Thyroid gland (tissue), 4 donors: ENCODE results near the gene PLXND1.

ENCODE experiments used
- POLR2A ChIP-seq, 2 donors: fragments of 450-650 bp; IDR thresholded peaks; one replicate each; pipeline ENCODE4 v1.6.1; 2017; ENCODE audit warnings: antibody characterized with exemption in 2 of 2, mild to moderate bottlenecking in 2 of 2, moderate library complexity in 1 of 2
- TF ChIP-seq, protein P1 (sequence below), 6 experiments: fragments of 200-600 bp in 3 of 6; fragments of 450-650 bp in 3 of 6; sonication (generic) in 3 of 6; IDR thresholded peaks; one replicate each; pipeline ENCODE4 v1.5.1; 2016 to 2019; ENCODE audit warnings: antibody characterized with exemption in 6 of 6, mild to moderate bottlenecking in 2 of 6, inconsistent platforms in 1 of 6, moderate library complexity in 1 of 6

DNA sequence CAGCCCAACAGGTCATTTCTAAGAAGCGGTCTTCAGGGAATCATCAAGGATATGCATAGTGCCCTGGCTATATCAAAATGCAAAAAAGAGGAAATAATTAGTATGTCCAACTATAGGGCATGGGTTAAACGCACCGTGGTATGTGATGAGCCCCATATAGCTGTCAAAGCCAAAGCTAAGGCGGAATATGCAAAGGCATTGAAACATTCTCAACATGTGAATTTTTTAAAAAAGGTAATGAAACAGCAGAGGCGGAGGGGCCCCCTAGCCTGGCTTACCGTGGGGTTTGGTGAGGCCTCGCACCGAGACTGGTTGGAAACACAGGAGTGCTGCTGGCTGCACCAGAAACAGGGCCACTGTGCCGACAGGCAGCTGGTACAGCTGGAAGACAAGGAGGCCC is 23.2 kb downstream of the PLXND1 start:
- TF ChIP-seq, protein P1, sequence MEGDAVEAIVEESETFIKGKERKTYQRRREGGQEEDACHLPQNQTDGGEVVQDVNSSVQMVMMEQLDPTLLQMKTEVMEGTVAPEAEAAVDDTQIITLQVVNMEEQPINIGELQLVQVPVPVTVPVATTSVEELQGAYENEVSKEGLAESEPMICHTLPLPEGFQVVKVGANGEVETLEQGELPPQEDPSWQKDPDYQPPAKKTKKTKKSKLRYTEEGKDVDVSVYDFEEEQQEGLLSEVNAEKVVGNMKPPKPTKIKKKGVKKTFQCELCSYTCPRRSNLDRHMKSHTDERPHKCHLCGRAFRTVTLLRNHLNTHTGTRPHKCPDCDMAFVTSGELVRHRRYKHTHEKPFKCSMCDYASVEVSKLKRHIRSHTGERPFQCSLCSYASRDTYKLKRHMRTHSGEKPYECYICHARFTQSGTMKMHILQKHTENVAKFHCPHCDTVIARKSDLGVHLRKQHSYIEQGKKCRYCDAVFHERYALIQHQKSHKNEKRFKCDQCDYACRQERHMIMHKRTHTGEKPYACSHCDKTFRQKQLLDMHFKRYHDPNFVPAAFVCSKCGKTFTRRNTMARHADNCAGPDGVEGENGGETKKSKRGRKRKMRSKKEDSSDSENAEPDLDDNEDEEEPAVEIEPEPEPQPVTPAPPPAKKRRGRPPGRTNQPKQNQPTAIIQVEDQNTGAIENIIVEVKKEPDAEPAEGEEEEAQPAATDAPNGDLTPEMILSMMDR (IDR thresholded peaks at IDR 0.05), result no peak
- no peak for TF ChIP-seq POLR2A (IDR thresholded peaks at IDR 0.05)
